HL-60 (cell line): ENCODE results near the gene FARS2.

Source experiments
- DNase-seq, 2 experiments: peaks; one replicate each; pipeline ENCODE4 v3.0.0-alpha.2; 2010 to 2020; ENCODE audit warnings: low read depth in 1 of 2, low spot score in 1 of 2
- H3K27ac ChIP-seq: fragments of 250-450 bp; sonication (Bioruptor Pico); replicated peaks from 2 replicates; pipeline ENCODE4 v1.5.1; 2020; ENCODE audit warnings: mild to moderate bottlenecking, moderate library complexity
- H3K27me3 ChIP-seq: fragments of 250-450 bp; sonication (Bioruptor Pico); 2 replicates; pipeline ENCODE4 v1.5.1; 2021; ENCODE audit warnings: mild to moderate bottlenecking, moderate library complexity; ENCODE audit not compliant: insufficient read depth, poor library complexity, severe bottlenecking
- H3K4me3 ChIP-seq: replicated peaks from 2 replicates; pipeline ENCODE4 v1.5.1; 2011; ENCODE audit warnings: mild to moderate bottlenecking, control low read depth, low read length; ENCODE audit not compliant: insufficient read depth
- CTCF ChIP-seq: IDR thresholded peaks from one replicate; pipeline ENCODE4 v1.5.1; 2011; ENCODE audit warnings: low read length, control low read depth, inconsistent platforms; ENCODE audit not compliant: insufficient read depth
- GABPA ChIP-seq: IDR thresholded peaks from 2 replicates; pipeline ENCODE4 v1.6.1; 2012; ENCODE audit warnings: low read depth
- POLR2AphosphoS5 ChIP-seq: IDR thresholded peaks from 2 replicates; pipeline ENCODE4 v1.6.1; 2012; ENCODE audit warnings: low read depth
- SPI1 ChIP-seq: IDR thresholded peaks from 2 replicates; pipeline ENCODE4 v1.6.1; 2012; ENCODE audit warnings: low read depth, mild to moderate bottlenecking, borderline replicate concordance
- TF ChIP-seq, protein P1 (sequence below): IDR thresholded peaks from 2 replicates; pipeline ENCODE4 v1.6.1; 2012; ENCODE audit warnings: low read depth; ENCODE audit not compliant: insufficient replicate concordance

FARS2 gene

GRCh38 chr6:5305968-5306626 is 44.8 kb downstream of the FARS2 start:
- Histone ChIP-seq H3K27ac (no peak overlapping the region), H3K27me3 (no peaks in the 10 kb centered on the region)

GRCh38 chr6:5307058-5307457 is 45.7 kb downstream of the FARS2 start:
- DNase-seq, result no peak
- Histone ChIP-seq H3K27me3 (no peaks in the 10 kb centered on the region), H3K4me3 (no peak overlapping the region), H3K27ac (no peak overlapping the region)
- TF ChIP-seq, protein P1, sequence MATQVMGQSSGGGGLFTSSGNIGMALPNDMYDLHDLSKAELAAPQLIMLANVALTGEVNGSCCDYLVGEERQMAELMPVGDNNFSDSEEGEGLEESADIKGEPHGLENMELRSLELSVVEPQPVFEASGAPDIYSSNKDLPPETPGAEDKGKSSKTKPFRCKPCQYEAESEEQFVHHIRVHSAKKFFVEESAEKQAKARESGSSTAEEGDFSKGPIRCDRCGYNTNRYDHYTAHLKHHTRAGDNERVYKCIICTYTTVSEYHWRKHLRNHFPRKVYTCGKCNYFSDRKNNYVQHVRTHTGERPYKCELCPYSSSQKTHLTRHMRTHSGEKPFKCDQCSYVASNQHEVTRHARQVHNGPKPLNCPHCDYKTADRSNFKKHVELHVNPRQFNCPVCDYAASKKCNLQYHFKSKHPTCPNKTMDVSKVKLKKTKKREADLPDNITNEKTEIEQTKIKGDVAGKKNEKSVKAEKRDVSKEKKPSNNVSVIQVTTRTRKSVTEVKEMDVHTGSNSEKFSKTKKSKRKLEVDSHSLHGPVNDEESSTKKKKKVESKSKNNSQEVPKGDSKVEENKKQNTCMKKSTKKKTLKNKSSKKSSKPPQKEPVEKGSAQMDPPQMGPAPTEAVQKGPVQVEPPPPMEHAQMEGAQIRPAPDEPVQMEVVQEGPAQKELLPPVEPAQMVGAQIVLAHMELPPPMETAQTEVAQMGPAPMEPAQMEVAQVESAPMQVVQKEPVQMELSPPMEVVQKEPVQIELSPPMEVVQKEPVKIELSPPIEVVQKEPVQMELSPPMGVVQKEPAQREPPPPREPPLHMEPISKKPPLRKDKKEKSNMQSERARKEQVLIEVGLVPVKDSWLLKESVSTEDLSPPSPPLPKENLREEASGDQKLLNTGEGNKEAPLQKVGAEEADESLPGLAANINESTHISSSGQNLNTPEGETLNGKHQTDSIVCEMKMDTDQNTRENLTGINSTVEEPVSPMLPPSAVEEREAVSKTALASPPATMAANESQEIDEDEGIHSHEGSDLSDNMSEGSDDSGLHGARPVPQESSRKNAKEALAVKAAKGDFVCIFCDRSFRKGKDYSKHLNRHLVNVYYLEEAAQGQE, result no peak
- no peak for TF ChIP-seq SPI1
- TF ChIP-seq POLR2AphosphoS5, result no peak
- no peak for TF ChIP-seq CTCF
- TF ChIP-seq GABPA, result no peak

More at GRCh38 chr6:5305968-5306626, 44.8 kb downstream of the FARS2 start:
- H3K4me3 ChIP-seq, result no peak overlapping the region
- no peak for DNase-seq
- TF ChIP-seq GABPA, result no peak

- Histone ChIP-seq H3K27ac (no peak overlapping the region), H3K27me3 (no peaks in the 10 kb centered on the region)
- no peak for DNase-seq
Observed at GRCh38 chr6:5308066-5308465, 46.8 kb downstream of the FARS2 start.

More at GRCh38 chr6:5308066-5308465, 46.8 kb downstream of the FARS2 start:
- TF ChIP-seq CTCF, result no peak
- no peak for TF ChIP-seq POLR2AphosphoS5
- no peak for TF ChIP-seq GABPA
- no peak for TF ChIP-seq SPI1
- TF ChIP-seq, protein P1, result no peak
- no peak overlapping the region for H3K4me3 ChIP-seq
